GM18519 (cell line): ENCODE measurements around the gene CRK.
"Not testable (repeated sequence)": the region's sequence is repeated elsewhere in the genome, so short reads cannot be mapped to it uniquely, and the experiment has no call there.

ENCODE experiments used
- ATAC-seq: cut with Tn5 transposase; IDR thresholded peaks from one replicate; pipeline ENCODE4 v1.9.1; 2021; ENCODE audit warnings: mild to moderate bottlenecking, moderate library complexity; ENCODE audit not compliant: unreplicated experiment, low FRiP score

CRK gene

DNA sequence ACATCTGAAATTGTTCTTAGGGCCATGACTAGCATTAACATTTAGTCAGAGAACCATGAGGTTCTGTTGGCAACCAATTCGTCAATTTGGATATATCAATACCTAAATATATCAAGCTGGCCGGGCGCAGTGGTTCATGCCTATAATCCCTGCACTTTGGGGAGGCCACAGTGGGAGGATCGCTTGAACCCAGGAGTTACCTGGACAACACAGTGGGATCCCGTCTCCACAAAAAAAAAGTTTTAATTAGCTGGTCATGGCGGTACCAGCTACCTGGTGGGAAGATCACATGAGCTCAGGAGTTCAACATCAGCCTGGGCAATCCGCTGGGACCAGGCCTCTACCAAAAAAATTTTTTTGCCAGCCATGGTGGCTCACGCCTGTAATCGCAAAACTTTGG lies 64.5 kb downstream of the CRK start:
- no peak for ATAC-seq

DNA sequence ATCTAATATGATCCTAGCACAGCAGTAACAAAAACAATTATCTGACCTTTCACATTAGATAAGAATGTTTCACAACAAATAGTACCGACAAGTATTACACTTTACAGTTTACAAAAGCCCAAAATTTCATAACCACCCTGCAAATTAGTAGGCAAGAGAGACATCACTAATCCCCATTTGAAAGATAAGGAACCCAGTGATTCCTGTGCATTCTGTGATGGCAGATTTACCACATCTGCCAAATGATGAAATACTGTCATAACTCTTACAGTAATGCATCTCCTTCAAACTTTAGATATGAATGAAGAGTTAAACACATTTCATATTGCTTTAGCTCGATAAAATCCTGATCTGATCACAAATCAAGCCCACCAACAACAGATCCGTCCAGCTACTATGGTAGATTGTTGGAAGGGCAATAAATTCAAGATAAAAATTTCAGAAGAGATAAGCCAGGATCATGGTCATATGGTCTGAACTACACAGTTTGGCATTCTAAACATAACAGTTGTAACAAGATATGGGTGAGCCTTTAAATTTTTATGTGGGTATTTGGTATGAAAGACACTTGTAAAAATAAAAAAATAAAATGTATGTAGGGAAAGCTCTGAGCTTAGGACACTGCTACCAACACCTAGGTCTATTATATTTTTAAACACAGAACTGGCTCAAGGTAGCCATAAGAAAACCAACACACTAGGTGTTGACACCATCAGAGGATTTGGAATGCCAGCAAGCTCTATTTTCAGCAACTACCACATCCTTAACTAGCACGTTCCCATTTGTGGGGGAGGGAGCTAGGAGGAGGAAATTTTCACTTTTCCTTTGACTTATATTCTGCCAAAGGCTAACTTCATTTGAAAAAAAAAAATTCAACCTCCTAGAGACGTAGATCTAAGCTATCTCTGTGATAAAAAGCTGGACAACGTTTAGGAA lies 65.3 kb downstream of the CRK start:
- ATAC-seq: no peak

DNA sequence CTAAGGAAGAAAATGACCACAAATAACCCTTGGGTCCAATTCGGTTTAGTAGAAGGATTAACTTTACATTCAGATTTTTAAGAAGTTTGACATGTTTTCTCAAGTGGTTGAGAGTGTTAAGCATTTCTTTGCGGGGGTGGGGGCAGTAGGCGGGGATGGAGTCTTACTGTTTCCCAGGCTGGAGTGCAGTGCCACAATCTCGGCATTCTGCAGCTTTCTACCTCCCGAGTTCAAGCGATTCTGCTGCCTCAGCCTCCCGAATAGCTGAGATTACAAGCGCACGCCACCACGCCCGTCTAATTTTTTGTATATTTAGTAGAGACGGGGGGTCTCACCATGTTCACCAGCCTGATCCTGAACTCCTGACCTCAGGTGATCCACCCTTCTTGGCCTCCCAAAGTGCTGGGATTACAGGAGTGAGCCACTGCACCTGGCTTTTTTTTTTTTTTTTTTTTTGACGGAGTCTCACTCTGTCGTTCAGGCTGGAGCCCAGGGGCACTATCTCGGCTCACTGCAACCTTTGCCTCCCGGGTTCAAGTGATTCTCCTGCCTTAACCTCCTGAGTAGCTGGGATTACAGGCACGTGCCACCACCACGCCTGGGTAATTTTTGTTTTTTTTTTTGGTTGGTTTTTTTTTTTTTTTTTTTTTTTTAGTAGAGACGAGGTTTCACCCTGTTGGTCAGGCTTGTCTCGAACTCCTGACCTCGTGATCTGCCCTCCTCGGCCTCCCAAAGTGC lies 68.4 kb downstream of the CRK start:
- not testable (repeated sequence) for ATAC-seq

DNA sequence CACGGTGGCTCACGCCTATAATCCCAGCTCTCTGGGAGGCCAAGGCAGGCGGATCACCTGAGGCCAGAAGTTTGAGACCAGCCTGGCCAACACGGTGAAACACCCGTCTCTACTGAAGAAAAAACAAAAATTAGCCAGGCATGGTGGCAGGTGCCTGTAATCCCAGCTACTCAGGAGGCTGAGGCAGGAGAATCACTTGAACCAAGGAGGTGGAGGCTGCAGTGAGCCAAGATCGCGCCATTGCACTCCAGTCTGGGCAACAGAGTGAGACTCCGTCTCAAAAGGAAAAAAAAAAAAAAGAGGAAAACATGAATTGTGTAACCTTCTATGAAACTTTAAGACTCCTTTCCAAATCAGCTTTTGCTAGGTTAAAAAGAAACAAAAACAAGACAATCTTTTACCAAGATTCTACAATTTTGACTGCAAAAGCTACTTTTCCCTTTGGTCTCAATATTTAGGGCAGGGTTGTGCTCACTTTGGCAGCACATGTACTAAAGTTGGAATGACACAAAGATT lies 69.3 kb downstream of the CRK start:
- not testable (repeated sequence) for ATAC-seq

DNA sequence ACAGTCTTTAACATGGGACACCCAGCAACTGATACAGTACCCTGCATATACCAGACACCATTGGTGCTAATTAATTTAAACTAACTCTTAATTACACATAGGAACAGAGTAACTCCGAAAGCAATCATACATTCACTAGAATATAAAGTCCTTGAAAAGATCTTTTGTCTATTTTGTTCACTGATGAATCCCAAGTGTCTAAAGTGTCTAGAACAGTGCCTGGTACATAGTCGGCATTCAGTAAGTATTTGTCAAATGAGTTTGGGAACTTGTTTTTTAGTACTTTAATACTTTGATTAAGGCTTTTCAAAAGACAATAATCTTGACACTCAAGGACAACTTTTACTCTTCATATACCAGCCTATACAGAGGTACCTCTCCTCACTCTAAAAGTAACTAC lies 69.8 kb downstream of the CRK start:
- ATAC-seq: no peak

DNA sequence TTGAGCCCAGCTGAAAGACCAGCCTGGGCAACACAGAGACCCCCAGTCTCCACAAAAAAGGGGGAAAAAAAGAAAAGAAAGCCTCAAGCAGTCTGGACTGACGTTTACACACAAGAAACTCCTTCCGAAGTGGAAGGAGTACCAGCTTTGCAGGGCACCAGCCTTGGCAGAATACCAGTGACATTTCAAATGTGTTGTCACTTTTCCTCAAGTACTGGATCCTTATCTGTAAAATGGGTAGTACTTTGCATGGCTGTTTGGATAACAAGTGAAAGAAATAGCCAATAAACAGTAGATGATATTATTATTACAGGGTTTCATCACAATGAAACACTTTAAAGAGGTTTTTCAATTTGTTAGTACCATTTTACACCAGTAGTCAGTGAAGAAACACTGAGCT lies 70.2 kb downstream of the CRK start:
- ATAC-seq: no peak

DNA sequence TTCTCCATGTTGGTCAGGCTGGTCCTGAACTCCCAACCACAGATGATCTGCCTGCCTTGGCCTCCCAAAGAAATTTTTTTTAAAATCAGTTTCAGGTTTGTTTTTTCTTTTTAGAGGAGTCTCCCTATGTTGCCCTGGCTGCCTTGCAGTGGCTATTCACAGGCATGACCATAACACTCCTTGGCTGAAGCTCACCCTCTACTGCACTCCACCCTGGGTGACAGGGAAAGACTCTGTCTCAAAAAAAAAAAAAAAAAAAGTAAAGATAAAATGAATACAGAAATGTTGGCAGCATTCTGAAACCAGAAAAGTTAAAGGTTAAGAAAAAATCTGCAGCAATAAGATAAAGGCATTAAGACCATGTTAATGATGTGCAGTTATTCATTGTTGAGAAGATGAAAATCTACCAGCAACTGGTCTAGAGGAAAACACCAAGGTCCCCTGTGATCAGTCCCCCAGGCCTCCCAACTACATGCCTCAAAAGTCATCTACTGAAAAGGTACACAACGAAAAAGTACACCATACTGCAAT lies 71.1 kb downstream of the CRK start:
- no peak for ATAC-seq

DNA sequence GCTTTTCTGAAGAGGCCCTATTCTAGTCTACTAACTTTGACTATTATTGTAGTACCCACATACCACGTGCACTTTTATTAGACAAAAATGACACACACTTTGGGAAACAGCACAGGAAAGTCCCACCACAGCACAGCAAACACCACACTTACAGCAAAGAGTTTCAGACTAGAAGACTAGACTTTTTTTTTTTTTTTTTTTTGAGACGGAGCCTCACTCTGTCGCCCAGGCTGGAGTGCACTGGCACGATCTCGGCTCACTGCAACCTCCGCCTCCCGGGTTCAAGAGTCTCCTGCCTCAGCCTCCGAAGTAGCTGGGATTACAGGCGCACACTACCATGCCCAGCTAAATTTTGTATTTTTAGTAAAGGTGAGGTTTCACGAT lies 76.1 kb downstream of the CRK start:
- no peak for ATAC-seq

DNA sequence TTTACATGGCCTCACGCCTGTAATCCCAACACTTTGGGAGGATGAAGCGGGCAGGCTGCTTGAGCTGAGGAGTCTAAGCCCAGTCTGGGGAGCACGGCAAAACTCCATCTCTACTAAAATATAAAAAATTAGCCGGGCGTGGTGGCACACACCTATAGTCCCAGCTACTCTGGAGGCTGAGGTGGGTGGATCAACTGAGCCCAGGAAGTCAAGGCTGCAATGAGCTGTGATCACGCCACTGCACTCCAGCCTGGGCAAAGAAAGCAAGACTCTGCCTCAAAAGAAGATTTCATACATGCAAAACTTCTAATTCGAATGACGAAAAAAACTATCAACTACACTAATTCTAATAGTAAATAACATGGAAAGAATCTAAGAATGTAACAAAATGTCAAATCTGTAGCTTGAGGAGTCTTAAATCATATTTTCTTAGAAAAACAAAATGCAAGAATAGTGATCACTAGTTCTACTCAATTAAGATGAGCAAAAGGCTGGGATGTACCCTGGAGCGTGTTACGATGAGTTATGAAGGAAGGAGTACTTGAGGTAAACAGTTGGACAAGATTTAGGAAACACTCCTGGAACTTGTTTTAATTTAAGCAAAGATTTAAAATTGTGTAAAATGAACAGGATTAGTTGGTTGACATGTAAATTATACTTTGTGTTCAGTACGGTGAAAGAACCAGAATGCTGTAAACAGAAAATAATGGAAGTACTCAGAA lies 76.7 kb downstream of the CRK start:
- no peak for ATAC-seq

DNA sequence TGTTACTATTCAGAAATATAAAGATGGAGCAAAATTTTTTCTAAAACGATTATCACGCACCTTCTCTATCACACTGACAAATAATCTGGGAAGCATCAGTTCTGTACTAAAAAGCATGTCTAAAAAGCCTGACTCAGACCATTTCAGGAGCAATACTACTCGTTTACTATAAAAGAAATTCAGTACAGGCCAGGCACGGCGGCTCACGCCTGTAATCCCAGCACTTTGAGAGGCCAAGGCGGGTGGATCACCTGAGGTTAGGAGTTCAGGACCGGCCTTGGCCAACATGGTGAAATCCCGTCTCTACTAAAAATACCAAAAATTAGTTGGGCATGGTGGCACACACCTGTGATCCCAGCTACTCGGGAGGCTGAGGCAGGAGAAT lies 77.6 kb downstream of the CRK start:
- ATAC-seq: not testable (repeated sequence)

DNA sequence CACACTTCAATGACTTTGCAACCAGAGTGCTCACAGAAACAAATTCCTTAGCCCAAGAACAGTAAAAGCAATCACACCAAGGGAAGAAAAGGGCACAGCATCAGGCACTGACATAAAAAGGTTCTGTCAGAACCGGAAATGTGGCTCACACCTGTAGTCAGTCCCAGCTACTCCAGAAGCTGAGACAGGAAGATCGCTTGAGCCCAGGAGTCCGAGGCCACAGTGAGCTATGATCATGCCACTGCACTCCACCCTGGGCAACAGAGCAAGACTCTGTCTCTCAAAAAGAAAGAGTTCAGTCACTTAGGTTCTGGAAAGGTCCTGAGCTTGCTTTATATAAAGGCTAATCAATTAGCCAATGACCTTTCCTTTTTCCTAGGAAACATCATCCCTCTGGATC lies 78.7 kb downstream of the CRK start:
- no peak for ATAC-seq

DNA sequence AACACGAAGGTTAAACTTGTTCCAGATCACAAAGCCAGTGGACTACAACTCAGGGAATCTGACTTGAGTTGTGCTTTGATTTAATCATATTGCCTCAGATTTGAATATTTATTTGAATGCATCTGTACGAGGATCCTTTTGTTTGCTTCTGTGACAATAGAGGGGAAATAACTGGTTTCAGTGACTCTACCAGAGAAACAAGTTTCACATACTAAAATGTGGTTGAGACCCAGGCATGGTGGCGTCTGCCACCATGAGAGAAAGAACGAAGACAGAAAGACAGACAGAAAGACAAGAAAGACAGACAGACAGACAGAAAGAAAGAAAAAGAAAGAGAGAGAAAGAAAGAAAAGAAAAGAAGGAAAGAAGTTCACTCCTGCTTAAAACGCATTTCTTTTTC lies 80.0 kb downstream of the CRK start:
- ATAC-seq: no peak

DNA sequence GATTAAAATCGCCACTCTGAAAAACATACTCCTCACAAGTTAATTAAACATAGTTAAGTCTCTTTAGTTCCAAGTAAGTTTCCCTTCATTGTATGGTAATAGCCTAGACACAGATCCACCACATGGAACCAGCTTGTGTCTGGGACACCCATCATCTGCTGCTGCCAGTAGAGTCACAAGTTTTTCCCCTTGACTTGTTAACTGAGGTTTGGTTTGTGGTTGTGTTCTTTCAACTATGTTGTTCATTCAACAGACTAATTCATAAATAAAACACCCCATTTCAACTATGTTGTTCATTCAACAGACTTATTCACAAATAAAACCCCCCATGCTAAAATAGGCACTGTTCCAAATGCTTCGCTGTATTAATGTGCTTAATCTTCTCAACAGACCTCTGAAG lies 80.4 kb downstream of the CRK start:
- no peak for ATAC-seq

DNA sequence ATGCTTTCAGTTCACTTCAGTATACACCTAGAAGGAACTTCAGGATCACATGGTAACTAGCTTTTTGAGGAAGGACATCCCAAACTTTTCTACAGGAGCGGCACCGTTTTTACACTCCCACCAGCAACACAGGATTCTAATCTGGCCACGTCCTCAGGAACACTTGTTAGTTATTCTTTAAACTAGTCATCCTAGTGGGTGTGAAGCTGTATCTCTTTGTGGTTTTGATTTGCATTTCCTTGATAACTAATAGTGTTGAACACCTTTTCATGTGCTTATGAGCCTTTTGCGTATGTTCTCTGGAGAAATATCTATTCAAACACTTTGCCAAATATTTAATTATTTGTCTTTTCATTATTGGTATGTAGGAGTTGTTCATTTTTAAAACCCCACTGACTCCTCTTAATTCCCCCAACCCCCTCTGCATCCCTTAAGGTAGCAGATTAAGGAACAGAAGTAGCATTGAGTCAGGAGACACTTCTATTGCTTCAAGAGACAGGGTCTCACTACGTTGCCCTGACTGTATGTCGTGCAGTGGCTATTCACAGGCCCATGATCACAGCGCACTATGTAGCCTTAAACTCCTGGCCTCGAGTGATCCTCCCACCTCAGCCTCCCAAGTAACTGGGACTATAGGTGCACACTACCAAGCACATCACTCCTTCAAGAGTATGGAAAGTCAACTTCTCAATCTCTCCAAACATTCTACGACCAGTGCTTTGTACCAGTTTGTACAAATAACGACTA lies 81.4 kb downstream of the CRK start:
- no peak for ATAC-seq

DNA sequence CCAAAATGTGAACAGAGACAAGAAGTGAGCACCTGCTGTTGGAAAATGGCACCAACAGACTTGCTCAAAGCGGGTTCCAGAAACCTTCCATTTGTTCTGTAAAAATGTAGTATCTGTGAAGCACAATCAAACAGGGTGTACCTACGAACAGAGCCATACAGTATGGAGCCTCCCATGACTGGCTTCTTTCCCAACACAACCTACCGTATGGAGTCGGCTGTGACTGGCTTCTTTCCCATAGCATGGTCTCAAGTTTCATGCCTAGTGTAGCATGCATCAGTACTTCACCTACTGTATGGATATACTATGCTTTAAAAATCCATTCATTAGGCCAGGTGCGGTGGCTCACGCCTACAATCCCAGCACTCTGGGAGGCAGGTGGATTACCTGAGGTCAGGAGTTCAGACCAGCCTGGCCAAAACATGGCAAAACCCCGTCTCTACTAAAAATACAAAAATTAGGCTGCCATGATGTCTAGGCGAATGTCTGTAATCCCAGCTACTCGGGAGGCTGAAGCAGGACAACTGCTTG lies 82.3 kb downstream of the CRK start:
- no peak for ATAC-seq

DNA sequence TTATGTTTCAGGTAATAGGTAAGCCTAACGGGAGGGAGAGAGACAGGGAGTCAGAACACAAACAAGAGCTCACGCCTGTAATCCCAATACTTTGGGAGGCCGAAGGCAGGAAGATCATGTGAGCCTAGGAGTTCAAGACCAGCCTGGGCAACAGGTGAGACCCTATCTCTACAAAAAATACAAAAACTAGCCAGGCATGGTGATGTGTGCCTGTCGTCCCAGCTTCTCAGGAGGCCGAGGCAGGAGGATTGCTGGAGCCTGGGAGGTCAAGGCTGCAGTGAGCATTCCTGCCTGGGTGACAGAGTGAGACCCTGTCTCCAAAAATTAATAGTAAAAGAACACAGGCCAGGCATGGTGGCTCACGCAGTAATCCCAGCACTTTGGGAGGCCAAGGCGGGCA lies 83.4 kb downstream of the CRK start:
- no peak for ATAC-seq

DNA sequence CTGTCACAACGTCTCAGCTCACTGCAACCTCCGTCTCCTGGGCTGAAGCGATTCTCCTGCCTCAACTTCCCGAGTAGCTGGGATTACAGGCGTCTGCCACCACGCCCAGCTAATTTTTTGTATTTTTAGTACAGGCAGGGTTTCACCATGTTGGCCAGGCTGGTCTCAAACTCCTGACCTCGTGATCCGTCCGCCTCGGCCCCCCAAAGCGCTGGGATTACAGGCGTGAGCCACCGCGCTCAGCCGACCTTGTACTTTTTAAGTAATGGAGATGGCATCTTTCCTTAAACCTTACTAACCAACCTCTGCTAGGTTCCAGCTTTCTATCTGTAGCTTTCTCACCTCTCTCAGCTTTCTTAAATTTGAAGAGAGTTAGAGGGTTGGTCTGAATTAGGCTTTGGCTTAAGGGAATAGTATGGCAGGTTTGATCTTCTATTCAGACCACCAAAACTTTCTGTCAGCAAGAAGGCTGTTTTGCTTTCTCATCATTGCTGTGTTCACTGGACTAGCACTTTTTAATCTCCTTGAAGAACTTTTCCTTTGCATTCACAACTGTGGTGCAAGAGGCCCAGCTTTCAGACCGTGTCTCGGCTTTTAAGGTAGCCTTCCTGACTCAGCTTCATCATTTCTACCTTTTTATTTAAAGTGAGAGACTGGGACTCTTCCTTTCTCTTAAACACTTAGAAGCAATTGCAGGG lies 84.0 kb downstream of the CRK start:
- ATAC-seq: no peak
